Measurements from ENCODE around the gene CMIP.

CMIP gene

DNA sequence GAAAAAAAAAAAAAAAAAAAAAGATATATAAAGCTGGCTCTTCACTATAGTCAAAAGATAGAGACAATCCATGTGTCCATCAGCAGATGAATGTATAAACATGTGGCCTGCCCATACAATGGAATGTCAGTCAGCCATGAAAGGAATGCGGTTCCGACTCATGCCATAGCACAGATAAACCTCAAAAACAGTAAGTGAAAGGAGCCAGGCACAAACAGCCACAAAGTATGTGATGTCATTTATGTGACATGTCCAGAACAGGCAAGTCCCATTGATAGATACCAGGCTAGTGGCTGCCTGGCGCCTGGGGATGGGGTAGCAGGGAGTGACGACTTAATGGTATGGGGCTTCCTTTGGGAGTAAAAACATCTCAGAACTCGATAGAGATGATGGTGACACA lies 155.7 kb downstream of the CMIP start:
- H3K18ac ChIP-seq (ENCODE audit: low read depth in 1 of 2, low read length in 2 of 2) = peak overlapping the region in 1 of 2 experiments; percentile 41
- no peak overlapping the region for H2BK12ac ChIP-seq (ENCODE audit: low read length in 2 of 2)
- no peak overlapping the region for H2BK15ac ChIP-seq (ENCODE audit: low read depth, poor library complexity, severe bottlenecking)
- no peaks in the 10 kb centered on the region for H3K27me3 ChIP-seq (ENCODE audit: control insufficient read depth in 1 of 2, insufficient read depth in 1 of 2, low read length in 2 of 2)
- H3K9ac ChIP-seq (ENCODE audit: low read length) = peak overlapping the region; percentile 58
- H3K79me1 ChIP-seq (replicated peaks; ENCODE audit: low read length, poor library complexity, severe bottlenecking) = peaks cover 46% of the 10 kb centered on the region
- H2BK120ac ChIP-seq (ENCODE audit: low read depth, low read length) = no peak overlapping the region
- H4K91ac ChIP-seq (ENCODE audit: low read length) = no peak overlapping the region
- H3K4me3 ChIP-seq (ENCODE audit: insufficient read depth in 1 of 2, low read depth in 1 of 2, low read length in 2 of 2) = no peak overlapping the region
- peak overlapping the region; percentile 32 for H2BK5ac ChIP-seq (ENCODE audit: low read depth, low read length, poor library complexity, severe bottlenecking)
- H3K4me1 ChIP-seq (ENCODE audit: control insufficient read depth, insufficient read depth, low read depth, low read length) = peaks cover 23% of the 10 kb centered on the region
- H4K8ac ChIP-seq (ENCODE audit: low read length) = no peak overlapping the region
- no peak overlapping the region for H3K27ac ChIP-seq (ENCODE audit: low read length, poor library complexity, severe bottlenecking)
- H3K9me3 ChIP-seq (ENCODE audit: control insufficient read depth, low read length) = no peaks in the 10 kb centered on the region
- H3K14ac ChIP-seq (ENCODE audit: low read length in 2 of 2) = no peak overlapping the region
- H3K4me2 ChIP-seq (ENCODE audit: low read length, poor library complexity, severe bottlenecking) = no peak overlapping the region
- no peak overlapping the region for H2AK5ac ChIP-seq (ENCODE audit: low read length, severe bottlenecking)
- H2AFZ ChIP-seq (ENCODE audit: low read depth, low read length) = no peak overlapping the region
- H3K4ac ChIP-seq (ENCODE audit: low read depth in 1 of 2, low read length in 2 of 2) = no peak overlapping the region
- DNase-seq = peak; percentile 91
- H3K23ac ChIP-seq (ENCODE audit: low read length in 2 of 2) = no peak overlapping the region
- 4% methylated on average over 5 of the region's 5 CpGs for WGBS
- peaks cover 0 to 3% of the 10 kb centered on the region in 2 experiments for H3K36me3 ChIP-seq (ENCODE audit: control insufficient read depth in 1 of 2, insufficient read depth in 2 of 2, low read depth in 1 of 2, low read length in 2 of 2)

DNA sequence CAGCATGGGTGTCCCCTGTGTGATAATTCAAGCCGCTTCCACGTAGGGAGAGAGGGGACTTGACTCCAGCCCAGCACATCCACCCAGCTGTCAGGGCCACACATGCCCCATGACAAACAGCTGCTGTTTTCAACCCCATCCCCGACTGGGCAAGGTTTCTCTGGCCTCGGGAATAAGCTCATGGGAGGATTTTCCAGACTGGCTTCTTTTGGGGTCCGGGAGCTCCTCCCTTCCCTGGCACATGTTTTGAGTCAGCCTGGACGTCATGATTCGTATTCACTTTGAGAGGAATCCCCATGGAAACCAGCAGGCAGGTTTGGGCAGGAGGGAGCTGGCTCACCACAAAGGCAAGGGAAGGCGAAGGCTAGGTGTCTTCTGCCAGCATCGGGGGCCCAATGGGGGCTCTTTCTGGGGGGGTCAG lies 156.4 kb downstream of the CMIP start:
- H3K18ac ChIP-seq (ENCODE audit: low read depth in 1 of 2, low read length in 2 of 2) = peak overlapping the region; percentile 77 to 81
- H3K23ac ChIP-seq (ENCODE audit: low read length in 2 of 2) = no peak overlapping the region
- no peak overlapping the region for H3K4me3 ChIP-seq (ENCODE audit: insufficient read depth in 1 of 2, low read depth in 1 of 2, low read length in 2 of 2)
- peaks cover 52% of the 10 kb centered on the region for H3K79me1 ChIP-seq (replicated peaks; ENCODE audit: low read length, poor library complexity, severe bottlenecking)
- peak overlapping the region; percentile 54 for H2AK5ac ChIP-seq (ENCODE audit: low read length, severe bottlenecking)
- peak overlapping the region; percentile 12 to 94 for H2BK12ac ChIP-seq (ENCODE audit: low read length in 2 of 2)
- 73% methylated on average over 9 of the region's 9 CpGs for WGBS
- peaks cover 0 to 3% of the 10 kb centered on the region in 2 experiments for H3K36me3 ChIP-seq (ENCODE audit: control insufficient read depth in 1 of 2, insufficient read depth in 2 of 2, low read depth in 1 of 2, low read length in 2 of 2)
- DNase-seq = peak; percentile 85
- peak overlapping the region; percentile 89 for H2BK15ac ChIP-seq (ENCODE audit: low read depth, poor library complexity, severe bottlenecking)
- peak overlapping the region; percentile 58 for H3K9ac ChIP-seq (ENCODE audit: low read length)
- H2BK5ac ChIP-seq (ENCODE audit: low read depth, low read length, poor library complexity, severe bottlenecking) = peak overlapping the region; percentile 24
- no peaks in the 10 kb centered on the region for H3K27me3 ChIP-seq (ENCODE audit: control insufficient read depth in 1 of 2, insufficient read depth in 1 of 2, low read length in 2 of 2)
- H2AFZ ChIP-seq (ENCODE audit: low read depth, low read length) = no peak overlapping the region
- H4K8ac ChIP-seq (ENCODE audit: low read length) = peak overlapping the region; percentile 75
- H4K91ac ChIP-seq (ENCODE audit: low read length) = peak overlapping the region; percentile 85
- no peak overlapping the region for H3K14ac ChIP-seq (ENCODE audit: low read length in 2 of 2)
- H3K27ac ChIP-seq (ENCODE audit: low read length, poor library complexity, severe bottlenecking) = no peak overlapping the region
- no peaks in the 10 kb centered on the region for H3K9me3 ChIP-seq (ENCODE audit: control insufficient read depth, low read length)
- H3K4me2 ChIP-seq (ENCODE audit: low read length, poor library complexity, severe bottlenecking) = no peak overlapping the region
- no peak overlapping the region for H3K4ac ChIP-seq (ENCODE audit: low read depth in 1 of 2, low read length in 2 of 2)
- H2BK120ac ChIP-seq (ENCODE audit: low read depth, low read length) = peak overlapping the region; percentile 58
- H3K4me1 ChIP-seq (ENCODE audit: control insufficient read depth, insufficient read depth, low read depth, low read length) = peaks cover 26% of the 10 kb centered on the region

DNA sequence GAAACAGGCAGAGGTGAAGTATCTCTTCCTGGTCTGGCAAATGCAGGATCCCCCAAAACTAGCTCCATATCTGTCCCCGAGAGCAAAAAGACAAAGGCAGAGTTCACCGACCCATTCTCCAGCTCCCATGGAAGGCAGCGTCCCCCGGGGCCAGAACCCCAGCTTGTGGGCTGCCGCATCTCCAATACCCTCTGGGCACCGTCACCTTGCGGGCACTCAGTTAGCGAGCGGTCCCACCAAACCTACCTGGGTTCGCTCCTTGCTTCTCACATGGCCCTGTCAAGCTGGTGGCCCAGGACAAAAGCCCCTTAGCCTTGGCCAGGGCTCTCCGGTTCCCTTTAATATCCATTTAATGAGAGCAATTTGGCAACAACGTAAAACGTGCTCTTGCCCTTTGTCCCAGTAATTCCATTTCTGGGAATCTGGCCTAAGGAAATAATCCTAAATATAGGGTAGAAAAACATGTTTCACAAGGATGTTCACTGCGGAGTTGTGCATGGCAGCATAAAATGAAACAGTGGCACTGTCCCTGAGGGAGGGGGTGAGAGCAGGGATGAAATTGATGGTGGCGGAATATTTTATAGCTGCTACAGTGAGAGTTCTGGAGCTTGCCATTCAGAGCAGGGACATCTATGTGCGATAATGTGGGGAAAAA lies 157.1 kb downstream of the CMIP start:
- Histone ChIP-seq H2BK5ac (ENCODE audit: low read depth, low read length, poor library complexity, severe bottlenecking) (no peak overlapping the region), H3K27ac (ENCODE audit: low read length, poor library complexity, severe bottlenecking) (no peak overlapping the region), H3K4me1 (ENCODE audit: control insufficient read depth, insufficient read depth, low read depth, low read length) (peaks cover 26% of the 10 kb centered on the region), H4K91ac (ENCODE audit: low read length) (no peak overlapping the region), H2AK5ac (ENCODE audit: low read length, severe bottlenecking) (peak overlapping the region; percentile 49), H4K8ac (ENCODE audit: low read length) (no peak overlapping the region), H3K18ac (ENCODE audit: low read depth in 1 of 2, low read length in 2 of 2) (no peak overlapping the region), H3K4me2 (ENCODE audit: low read length, poor library complexity, severe bottlenecking) (no peak overlapping the region), H2AFZ (ENCODE audit: low read depth, low read length) (no peak overlapping the region), H3K36me3 (ENCODE audit: control insufficient read depth in 1 of 2, insufficient read depth in 2 of 2, low read depth in 1 of 2, low read length in 2 of 2) (peaks cover 0 to 3% of the 10 kb centered on the region in 2 experiments), H2BK12ac (ENCODE audit: low read length in 2 of 2) (peak overlapping the region in 1 of 2 experiments; percentile 68), H3K27me3 (ENCODE audit: control insufficient read depth in 1 of 2, insufficient read depth in 1 of 2, low read length in 2 of 2) (no peaks in the 10 kb centered on the region), H3K4ac (ENCODE audit: low read depth in 1 of 2, low read length in 2 of 2) (peak overlapping the region in 1 of 2 experiments; percentile 7), H3K4me3 (ENCODE audit: insufficient read depth in 1 of 2, low read depth in 1 of 2, low read length in 2 of 2) (peak overlapping the region in 1 of 2 experiments; percentile 7), H2BK15ac (ENCODE audit: low read depth, poor library complexity, severe bottlenecking) (peak overlapping the region; percentile 89), H3K9ac (ENCODE audit: low read length) (peak overlapping the region; percentile 58), H3K23ac (ENCODE audit: low read length in 2 of 2) (no peak overlapping the region), H3K14ac (ENCODE audit: low read length in 2 of 2) (no peak overlapping the region), H3K79me1 (replicated peaks; ENCODE audit: low read length, poor library complexity, severe bottlenecking) (peaks cover 54% of the 10 kb centered on the region), H2BK120ac (ENCODE audit: low read depth, low read length) (no peak overlapping the region), H3K9me3 (ENCODE audit: control insufficient read depth, low read length) (no peaks in the 10 kb centered on the region)
- WGBS = 98% methylated on average over 16 of the region's 16 CpGs
- DNase-seq = no peak

DNA sequence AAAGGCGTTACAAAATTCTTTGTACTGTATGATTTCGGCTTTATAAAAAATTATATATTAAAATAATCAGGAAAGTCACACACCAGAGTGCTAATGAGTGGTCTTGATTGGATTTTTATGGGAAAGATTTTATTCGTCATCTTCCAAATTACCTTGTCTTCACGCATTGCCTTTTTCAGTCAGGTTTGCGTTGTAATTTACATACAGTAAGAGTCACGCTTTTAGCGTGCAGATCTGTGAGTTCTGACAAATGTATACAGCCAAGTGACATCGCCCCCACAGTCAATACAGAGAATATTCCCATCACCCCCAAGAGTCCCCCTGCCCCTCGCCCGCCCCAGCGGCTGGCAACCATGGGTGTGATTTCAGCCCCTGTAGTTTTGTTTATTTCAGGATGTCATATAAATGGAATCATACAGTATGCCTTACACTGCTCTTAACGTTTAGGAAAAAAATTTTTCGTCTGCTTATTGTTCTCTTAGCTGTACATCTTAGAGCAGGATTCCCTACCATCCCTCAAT lies 157.7 kb downstream of the CMIP start:
- Histone ChIP-seq H3K36me3 (ENCODE audit: control insufficient read depth in 1 of 2, insufficient read depth in 2 of 2, low read depth in 1 of 2, low read length in 2 of 2) (peaks cover 0 to 3% of the 10 kb centered on the region in 2 experiments), H3K18ac (ENCODE audit: low read depth in 1 of 2, low read length in 2 of 2) (no peak overlapping the region), H3K4ac (ENCODE audit: low read depth in 1 of 2, low read length in 2 of 2) (no peak overlapping the region), H3K14ac (ENCODE audit: low read length in 2 of 2) (no peak overlapping the region), H3K79me1 (replicated peaks; ENCODE audit: low read length, poor library complexity, severe bottlenecking) (peaks cover 55% of the 10 kb centered on the region), H2BK12ac (ENCODE audit: low read length in 2 of 2) (no peak overlapping the region), H4K91ac (ENCODE audit: low read length) (no peak overlapping the region), H2AFZ (ENCODE audit: low read depth, low read length) (no peak overlapping the region), H2BK5ac (ENCODE audit: low read depth, low read length, poor library complexity, severe bottlenecking) (no peak overlapping the region), H3K4me3 (ENCODE audit: insufficient read depth in 1 of 2, low read depth in 1 of 2, low read length in 2 of 2) (no peak overlapping the region), H3K27me3 (ENCODE audit: control insufficient read depth in 1 of 2, insufficient read depth in 1 of 2, low read length in 2 of 2) (no peaks in the 10 kb centered on the region), H3K4me1 (ENCODE audit: control insufficient read depth, insufficient read depth, low read depth, low read length) (peaks cover 26% of the 10 kb centered on the region), H2BK15ac (ENCODE audit: low read depth, poor library complexity, severe bottlenecking) (no peak overlapping the region), H3K23ac (ENCODE audit: low read length in 2 of 2) (no peak overlapping the region), H3K4me2 (ENCODE audit: low read length, poor library complexity, severe bottlenecking) (no peak overlapping the region), H3K9me3 (ENCODE audit: control insufficient read depth, low read length) (no peaks in the 10 kb centered on the region), H4K8ac (ENCODE audit: low read length) (no peak overlapping the region), H3K27ac (ENCODE audit: low read length, poor library complexity, severe bottlenecking) (no peak overlapping the region), H2BK120ac (ENCODE audit: low read depth, low read length) (no peak overlapping the region), H2AK5ac (ENCODE audit: low read length, severe bottlenecking) (no peak overlapping the region), H3K9ac (ENCODE audit: low read length) (no peak overlapping the region)
- DNase-seq = no peak
- 91% methylated on average over 8 of the region's 13 CpGs for WGBS
